Effector memory CD8-positive, alpha-beta T cell (primary cell): ENCODE results near the gene APBB2.
"Not testable (repeated sequence)": the region's sequence is repeated elsewhere in the genome, so short reads cannot be mapped to it uniquely, and the experiment has no call there.

Experiments
- ATAC-seq: fragments of 150-1000 bp; cut with Tn5 transposase; replicated peaks from 2 replicates; pipeline ENCODE4 v1.10.0; 2021; ENCODE audit warnings: mild to moderate bottlenecking, moderate library complexity
- DNase-seq, 3 experiments: peaks; one replicate each; pipeline ENCODE4 v3.0.0; 2021
- H3K27ac Mint-ChIP-seq, 2 donors: one replicate each; pipeline ENCODE4 v1.8.0; 2022; ENCODE audit warnings: mild to moderate bottlenecking in 2 of 2, mixed read lengths in 2 of 2, moderate library complexity in 2 of 2
- H3K27me3 Mint-ChIP-seq, 2 donors: one replicate each; pipeline ENCODE4 v1.8.0; 2022; ENCODE audit warnings: mixed read lengths in 2 of 2
- H3K36me3 Mint-ChIP-seq: one replicate; pipeline ENCODE4 v1.8.0; 2022; ENCODE audit warnings: mild to moderate bottlenecking, moderate library complexity, mixed read lengths; ENCODE audit not compliant: insufficient read depth
- H3K4me1 Mint-ChIP-seq, 2 donors: one replicate each; pipeline ENCODE4 v1.8.0; 2022; ENCODE audit warnings: low read depth in 2 of 2, mixed read lengths in 2 of 2
- H3K4me3 Mint-ChIP-seq, 2 donors: one replicate each; pipeline ENCODE4 v1.8.0; 2022; ENCODE audit warnings: mild to moderate bottlenecking in 2 of 2, mixed read lengths in 2 of 2, moderate library complexity in 2 of 2
- H3K9me3 Mint-ChIP-seq, 2 donors: one replicate each; pipeline ENCODE4 v1.8.0; 2022; ENCODE audit warnings: mixed read lengths in 2 of 2

Gene APBB2

GRCh38 chr4:40924793-40925117 lies 289.6 kb downstream of the APBB2 start:
- Mint-ChIP-seq H3K27ac (no peak overlapping the region), H3K36me3 (no peaks in the 10 kb centered on the region), H3K4me1 (peaks cover 1 to 5% of the 10 kb centered on the region in 2 donors), H3K9me3 (no peaks in the 10 kb centered on the region), H3K4me3 (no peak overlapping the region), H3K27me3 (peaks cover 21 to 34% of the 10 kb centered on the region in 2 donors)
- DNase-seq (no peak), ATAC-seq (no peak)

- no peaks in the 10 kb centered on the region for H3K9me3 Mint-ChIP-seq
- peaks cover 21 to 34% of the 10 kb centered on the region in 2 donors for H3K27me3 Mint-ChIP-seq
- H3K4me3 Mint-ChIP-seq = no peak overlapping the region
- ATAC-seq (peak; percentile 59), DNase-seq (peak; percentile 27 to 41 (median 36))
- H3K4me1 Mint-ChIP-seq = peaks cover 1 to 5% of the 10 kb centered on the region in 2 donors
- H3K27ac Mint-ChIP-seq = no peak overlapping the region
- H3K36me3 Mint-ChIP-seq = no peaks in the 10 kb centered on the region
These were observed 290.1 kb downstream of the APBB2 start for GRCh38 chr4:40924096-40924792.

- DNase-seq = no peak
- H3K36me3 Mint-ChIP-seq = no peaks in the 10 kb centered on the region
- H3K4me3 Mint-ChIP-seq = no peak overlapping the region
- H3K27ac Mint-ChIP-seq = no peak overlapping the region
- H3K27me3 Mint-ChIP-seq = peaks cover 21 to 34% of the 10 kb centered on the region in 2 donors
- peaks cover 1 to 5% of the 10 kb centered on the region in 2 donors for H3K4me1 Mint-ChIP-seq
- H3K9me3 Mint-ChIP-seq = no peaks in the 10 kb centered on the region
- no peak for ATAC-seq
These were observed 290.8 kb downstream of the APBB2 start for GRCh38 chr4:40923316-40924095.

DNA sequence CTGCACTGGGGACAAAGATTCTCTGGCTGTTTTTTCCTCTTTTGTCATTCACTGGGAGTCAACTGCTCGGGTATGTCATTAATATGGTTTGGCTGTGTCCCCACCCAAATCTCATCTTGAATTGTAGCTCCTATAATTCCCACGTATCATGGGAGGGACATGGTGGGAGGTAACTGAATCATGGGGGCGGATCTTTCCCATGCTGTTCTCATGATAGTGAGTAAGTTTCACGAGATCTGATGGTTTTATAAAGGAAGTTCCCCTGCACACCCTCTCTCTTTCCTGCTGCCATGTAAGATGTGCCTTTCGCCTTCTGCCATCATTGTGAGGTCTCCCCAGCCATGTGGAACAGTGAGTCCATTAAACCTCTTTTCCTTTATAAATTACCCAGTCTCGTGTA lies 294.4 kb downstream of the APBB2 start:
- not testable (repeated sequence) for H3K27ac Mint-ChIP-seq, H3K4me1 Mint-ChIP-seq

GRCh38 chr4:40918330-40918729 lies 296.0 kb downstream of the APBB2 start:
- H3K27ac Mint-ChIP-seq = no peak overlapping the region
- peaks cover 12 to 27% of the 10 kb centered on the region in 2 donors for H3K27me3 Mint-ChIP-seq
- H3K4me1 Mint-ChIP-seq = peaks cover 0 to 2% of the 10 kb centered on the region in 2 donors
- H3K4me3 Mint-ChIP-seq = no peak overlapping the region
- peaks cover 0 to 3% of the 10 kb centered on the region in 2 donors for H3K9me3 Mint-ChIP-seq
- H3K36me3 Mint-ChIP-seq = no peaks in the 10 kb centered on the region
- no peak for DNase-seq
- ATAC-seq = no peak

More for the DNA sequence above, 294.4 kb downstream of the APBB2 start:
- H3K27me3 Mint-ChIP-seq = peaks cover 12 to 26% of the 10 kb centered on the region in 2 donors
- H3K9me3 Mint-ChIP-seq, ATAC-seq, H3K4me3 Mint-ChIP-seq, DNase-seq, H3K36me3 Mint-ChIP-seq: not testable (repeated sequence)

DNA sequence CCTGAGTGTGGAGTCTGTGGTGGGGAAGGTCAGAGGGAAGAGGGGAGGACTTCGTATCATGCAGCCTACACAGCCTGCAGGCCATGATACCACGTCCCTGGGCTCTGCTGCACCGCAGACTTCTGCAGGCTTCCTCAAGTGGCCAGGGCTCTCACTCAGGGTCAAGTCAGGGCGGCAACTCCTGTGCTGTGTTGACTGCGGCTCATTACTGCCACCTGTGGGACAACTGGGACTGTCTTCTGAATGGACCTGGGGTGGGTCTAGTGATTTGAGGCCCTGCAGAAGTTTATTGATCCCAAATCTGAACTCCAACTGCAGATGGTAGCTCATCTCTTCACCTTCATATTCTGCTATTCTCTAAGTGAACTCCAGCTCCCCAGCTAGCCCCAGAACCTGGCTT lies 297.5 kb downstream of the APBB2 start:
- ATAC-seq = no peak
- H3K27me3 Mint-ChIP-seq = peaks cover 12 to 27% of the 10 kb centered on the region in 2 donors

GRCh38 chr4:40916218-40916555 lies 298.2 kb downstream of the APBB2 start:
- H3K9me3 Mint-ChIP-seq = peaks cover 0 to 3% of the 10 kb centered on the region in 2 donors
- peaks cover 0 to 2% of the 10 kb centered on the region in 2 donors for H3K4me1 Mint-ChIP-seq
- no peak for DNase-seq
- H3K27me3 Mint-ChIP-seq = peaks cover 12 to 27% of the 10 kb centered on the region in 2 donors
- no peaks in the 10 kb centered on the region for H3K36me3 Mint-ChIP-seq
- H3K27ac Mint-ChIP-seq = no peak overlapping the region
- no peak for ATAC-seq
- H3K4me3 Mint-ChIP-seq = no peak overlapping the region

More for the DNA sequence above, 297.5 kb downstream of the APBB2 start:
- no peak for DNase-seq
- Mint-ChIP-seq H3K36me3 (no peaks in the 10 kb centered on the region), H3K4me1 (peaks cover 0 to 2% of the 10 kb centered on the region in 2 donors), H3K27ac (no peak overlapping the region), H3K9me3 (peaks cover 0 to 3% of the 10 kb centered on the region in 2 donors), H3K4me3 (no peak overlapping the region)

- H3K27ac Mint-ChIP-seq = no peak overlapping the region
- peaks cover 0 to 3% of the 10 kb centered on the region in 2 donors for H3K9me3 Mint-ChIP-seq
- no peak for ATAC-seq
- H3K36me3 Mint-ChIP-seq = no peaks in the 10 kb centered on the region
- H3K4me3 Mint-ChIP-seq = no peak overlapping the region
- DNase-seq = no peak
- peaks cover 0 to 2% of the 10 kb centered on the region in 2 donors for H3K4me1 Mint-ChIP-seq
- H3K27me3 Mint-ChIP-seq = peaks cover 12 to 27% of the 10 kb centered on the region in 2 donors
These were observed 298.8 kb downstream of the APBB2 start for GRCh38 chr4:40915318-40916217.

- Mint-ChIP-seq H3K36me3 (no peaks in the 10 kb centered on the region), H3K9me3 (peaks cover 0 to 3% of the 10 kb centered on the region in 2 donors), H3K27ac (no peak overlapping the region), H3K27me3 (peaks cover 12 to 42% of the 10 kb centered on the region in 2 donors), H3K4me1 (peaks cover 6 to 12% of the 10 kb centered on the region in 2 donors), H3K4me3 (no peak overlapping the region)
- DNase-seq (no peak), ATAC-seq (no peak)
These were observed 301.7 kb downstream of the APBB2 start for GRCh38 chr4:40912460-40913184.

- DNase-seq = no peak
- Mint-ChIP-seq H3K27ac (no peak overlapping the region), H3K27me3 (peaks cover under 1 to 33% of the 10 kb centered on the region in 2 donors), H3K9me3 (peaks cover 0 to 3% of the 10 kb centered on the region in 2 donors), H3K4me3 (no peak overlapping the region), H3K36me3 (no peaks in the 10 kb centered on the region), H3K4me1 (peaks cover 4 to 12% of the 10 kb centered on the region in 2 donors)
- no peak for ATAC-seq
These were observed 303.6 kb downstream of the APBB2 start for GRCh38 chr4:40910706-40911105.

DNA sequence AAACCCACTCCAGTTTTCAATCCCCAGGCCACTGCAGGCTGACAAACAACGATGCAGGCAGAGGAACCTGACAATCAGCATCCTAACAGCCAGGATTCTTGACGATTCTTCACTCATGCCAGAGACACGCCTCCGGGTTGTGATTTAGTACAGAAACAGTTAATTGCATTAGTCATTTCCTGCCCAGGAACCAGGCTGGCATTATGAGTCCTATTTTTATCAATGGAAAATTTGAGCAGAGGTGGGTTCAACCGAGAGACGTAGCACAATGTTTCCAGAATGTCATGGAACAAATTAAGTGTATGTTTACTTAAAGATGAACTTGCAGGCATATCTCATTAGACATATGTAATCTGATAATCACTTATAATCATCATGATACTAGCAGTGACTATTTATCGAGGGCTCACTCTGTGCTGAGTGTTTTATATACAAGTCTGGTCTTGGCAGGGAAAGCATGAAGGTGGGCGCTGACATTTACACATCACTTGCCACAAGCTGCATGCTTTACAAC lies 304.9 kb downstream of the APBB2 start:
- Mint-ChIP-seq H3K36me3 (no peaks in the 10 kb centered on the region), H3K9me3 (peaks cover 0 to 2% of the 10 kb centered on the region in 2 donors), H3K4me3 (no peak overlapping the region), H3K27me3 (peaks cover 0 to 32% of the 10 kb centered on the region in 2 donors), H3K4me1 (peaks cover 4 to 12% of the 10 kb centered on the region in 2 donors), H3K27ac (no peak overlapping the region)
- no peak for DNase-seq
- no peak for ATAC-seq

DNA sequence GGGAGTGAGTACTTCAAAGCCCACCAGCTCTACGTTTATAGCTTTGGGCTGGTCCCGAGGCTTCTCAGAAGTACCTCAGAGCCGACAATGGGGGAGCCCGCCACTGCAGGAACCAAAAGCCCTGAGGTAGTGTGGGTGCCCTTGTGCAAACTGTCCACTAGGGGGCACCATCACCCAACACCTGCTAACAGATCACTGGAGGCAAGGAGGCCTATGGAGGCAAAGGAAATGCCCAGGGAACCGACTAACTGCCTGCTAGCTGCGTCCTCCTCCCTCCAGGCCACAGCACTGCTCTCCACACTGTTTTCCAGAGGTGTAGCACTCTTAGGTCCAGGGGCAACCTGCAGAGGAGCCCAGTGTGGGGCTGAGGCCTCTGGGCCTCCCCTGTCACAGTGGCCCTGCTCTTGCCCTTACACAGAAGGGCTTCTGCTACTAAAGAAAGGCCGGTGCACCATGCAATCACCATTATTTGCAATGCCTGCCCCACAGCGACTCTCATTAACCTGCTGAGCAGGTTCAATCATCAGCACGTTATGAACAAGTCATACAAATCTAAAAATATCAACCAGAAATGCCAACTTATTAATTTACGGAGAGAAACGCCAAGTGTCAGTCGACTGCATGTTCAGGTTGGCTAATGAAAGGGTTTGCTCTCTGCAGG lies 305.5 kb downstream of the APBB2 start:
- Mint-ChIP-seq H3K4me3 (no peak overlapping the region), H3K27ac (no peak overlapping the region), H3K27me3 (peaks cover 0 to 30% of the 10 kb centered on the region in 2 donors), H3K4me1 (peaks cover 4 to 12% of the 10 kb centered on the region in 2 donors), H3K36me3 (no peaks in the 10 kb centered on the region), H3K9me3 (no peaks in the 10 kb centered on the region)
- peak; percentile 58 for ATAC-seq
- peak; percentile 22 to 37 (median 27) for DNase-seq
